SKM-1 (cell line): ENCODE measurements around the gene PPP2R2B.
A peak's percentile ranks its signal among the peaks of the same experiment; 100 is the strongest.

Experiments used
- DNase-seq: peaks from one replicate; lab custom pipeline; 2025; ENCODE audit not compliant: unreplicated experiment; lab: John Stamatoyannopoulos, UW

Gene PPP2R2B

GRCh38 chr5:146878476-146879172 is at the start of gene PPP2R2B:
Gene PPP2R2B (minus strand): TSS chr5:146878757.
- no peak for DNase-seq

DNA sequence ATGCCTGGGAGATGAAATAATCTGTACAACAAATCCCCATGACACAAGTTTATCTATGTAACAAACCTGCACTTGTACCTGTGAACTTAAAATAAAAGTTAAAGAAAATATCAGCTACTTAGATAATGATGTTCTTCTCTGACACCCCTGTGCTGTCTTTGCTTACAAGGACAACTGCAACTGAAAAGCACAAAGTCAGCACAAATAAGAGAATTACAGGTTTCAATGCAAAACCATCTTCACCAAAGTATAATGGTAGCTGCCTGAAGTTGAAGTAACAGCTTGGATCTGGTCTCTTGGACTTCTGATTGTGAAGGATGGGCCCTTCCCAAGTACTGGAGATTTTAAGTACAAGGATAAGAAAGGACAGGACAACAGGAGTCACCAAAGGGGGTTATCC is 45.6 kb upstream of the PPP2R2B start:
- DNase-seq: no peak

- DNase-seq: no peak
These were observed 42.7 kb upstream of the PPP2R2B start for GRCh38 chr5:146921225-146921624.

DNA sequence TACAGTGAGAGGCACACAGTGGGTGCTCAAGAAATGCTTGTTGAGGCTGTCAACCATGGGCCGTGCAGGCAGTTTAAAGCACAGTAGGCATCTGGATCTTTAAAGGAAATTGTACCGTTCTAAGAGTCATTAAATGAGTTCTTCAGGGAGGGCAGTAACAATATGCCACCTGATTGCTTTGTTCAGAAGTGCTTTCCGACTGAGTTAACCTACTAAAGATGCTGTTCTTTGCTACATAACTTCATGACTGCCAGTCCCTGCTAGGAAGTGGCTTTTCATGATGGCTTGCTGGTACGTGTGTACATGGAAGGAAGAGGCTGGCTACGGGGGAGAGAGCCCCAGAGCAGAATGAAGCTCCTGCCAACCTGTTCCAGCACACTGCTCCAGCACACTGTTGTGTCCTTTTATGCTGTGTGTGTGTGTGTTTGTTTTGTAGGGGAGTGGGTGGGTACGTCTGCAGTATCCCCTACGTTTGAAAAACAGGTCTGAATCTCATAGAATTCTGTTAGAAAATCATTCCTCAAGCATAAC is 41.9 kb upstream of the PPP2R2B start:
- no peak for DNase-seq

DNA sequence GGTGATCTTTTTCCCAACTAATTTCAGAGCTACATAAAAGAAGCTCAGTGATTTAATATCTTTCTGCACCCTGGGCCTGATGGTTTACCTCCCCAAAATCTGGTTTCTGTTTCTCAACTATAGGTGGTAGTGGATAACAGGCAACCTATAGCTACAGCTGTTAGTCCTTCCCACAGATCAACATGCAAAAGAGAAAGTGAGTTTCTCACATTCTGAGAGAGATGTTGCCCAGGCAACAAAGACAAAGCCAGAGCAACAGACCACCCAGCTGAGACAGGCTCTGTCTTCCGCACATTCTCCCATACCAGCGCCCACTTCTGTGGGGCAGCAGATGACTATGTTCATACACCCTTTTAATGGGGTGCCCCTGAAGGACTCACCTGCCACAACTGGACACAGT is 40.7 kb upstream of the PPP2R2B start:
- no peak for DNase-seq

DNA sequence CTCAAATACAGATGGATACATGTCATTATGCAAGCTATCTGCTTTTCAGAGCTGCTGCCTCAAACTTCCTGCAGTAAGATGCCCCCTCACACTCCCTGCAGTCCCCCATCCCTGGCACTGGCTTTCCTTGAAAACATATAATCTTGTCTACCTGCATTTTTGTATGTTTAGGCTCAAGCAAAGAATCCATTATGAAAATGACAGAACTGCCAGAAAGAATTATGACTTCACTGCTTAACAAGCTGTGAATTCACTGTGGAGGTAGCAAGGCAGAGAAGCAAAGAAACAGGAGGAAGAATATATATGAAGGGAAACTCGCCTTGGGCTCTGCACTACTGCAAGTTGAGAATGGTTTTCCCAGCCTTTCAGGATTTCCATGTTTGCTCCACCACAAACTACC is 39.4 kb upstream of the PPP2R2B start:
- DNase-seq: no peak

- DNase-seq: no peak
These were observed 34.3 kb upstream of the PPP2R2B start for GRCh38 chr5:146912874-146913273.

DNA sequence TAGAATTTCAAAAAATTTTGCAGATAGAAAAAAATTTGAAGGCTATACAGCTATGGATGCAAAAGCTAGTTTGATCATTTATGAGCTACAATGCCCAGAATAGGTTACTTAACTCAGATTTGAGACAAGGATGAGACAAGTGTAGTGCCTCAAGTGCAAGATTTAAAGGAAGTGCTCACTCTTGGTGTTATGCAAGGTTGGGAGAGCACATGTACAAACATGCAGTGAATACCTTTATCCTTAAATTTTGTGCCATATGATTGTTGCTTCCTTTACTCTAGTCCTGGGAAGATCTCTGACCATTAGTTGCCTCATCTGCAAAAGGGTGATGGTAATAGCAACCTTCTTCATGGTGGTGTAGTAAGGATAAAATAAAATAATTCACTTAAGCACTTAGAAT is 31.7 kb upstream of the PPP2R2B start:
- DNase-seq: no peak

DNA sequence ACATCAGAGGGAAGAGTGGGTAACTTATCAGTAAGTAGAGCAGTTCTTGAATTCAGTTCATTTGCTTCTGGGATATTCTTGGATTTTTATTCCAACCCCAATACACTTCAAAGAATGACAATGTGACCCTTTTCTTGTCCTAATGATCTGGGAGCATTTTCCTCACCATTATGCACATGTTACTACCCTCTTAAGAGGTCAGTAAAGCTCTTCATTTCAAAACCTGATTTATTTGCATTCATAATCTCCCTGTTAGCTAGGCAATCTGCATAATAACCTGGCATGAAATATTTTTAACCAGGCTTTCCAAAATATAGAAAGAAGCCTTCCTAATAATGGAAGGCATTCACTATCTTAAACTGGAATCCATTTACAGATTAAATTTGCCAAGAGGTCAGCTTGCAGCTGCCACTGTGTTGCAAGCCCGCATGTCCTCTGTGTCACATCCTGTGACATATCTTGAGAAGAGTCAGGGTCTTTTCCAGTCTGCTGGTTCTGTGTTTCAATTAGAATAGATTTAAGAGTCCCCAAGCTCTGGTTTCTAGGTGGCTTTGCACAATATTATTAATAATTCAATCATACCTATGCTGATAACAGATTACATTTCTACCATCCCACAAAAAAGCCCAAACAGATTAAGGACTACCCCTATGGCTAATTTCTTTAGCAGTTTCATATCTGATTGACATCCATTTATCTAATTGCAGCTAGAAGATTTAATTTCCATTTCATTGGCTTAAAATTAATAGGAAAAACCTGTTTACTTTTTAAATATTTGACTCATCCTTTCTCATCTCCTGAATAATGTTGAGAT is 30.9 kb upstream of the PPP2R2B start:
- no peak for DNase-seq

- no peak for DNase-seq
These were observed 28.2 kb upstream of the PPP2R2B start for GRCh38 chr5:146906803-146907202.

DNA sequence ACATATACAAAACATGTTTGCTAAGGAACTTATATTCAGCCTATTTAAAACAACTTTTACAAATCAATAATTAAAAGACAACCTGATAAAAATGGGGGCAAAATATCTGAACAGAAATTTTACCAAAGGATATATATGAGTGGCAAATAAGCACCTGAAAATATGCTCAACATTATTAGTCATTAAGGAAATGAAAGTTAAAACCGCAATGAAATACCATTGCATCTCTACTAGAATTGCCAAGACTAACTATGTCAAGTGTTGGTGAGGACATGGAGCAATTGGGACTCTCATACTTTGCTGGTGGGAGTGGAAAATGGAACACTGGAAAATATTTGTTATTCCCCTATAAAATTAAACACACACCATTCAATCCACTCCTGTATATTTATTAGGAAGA is 26.3 kb upstream of the PPP2R2B start:
- DNase-seq: no peak

DNA sequence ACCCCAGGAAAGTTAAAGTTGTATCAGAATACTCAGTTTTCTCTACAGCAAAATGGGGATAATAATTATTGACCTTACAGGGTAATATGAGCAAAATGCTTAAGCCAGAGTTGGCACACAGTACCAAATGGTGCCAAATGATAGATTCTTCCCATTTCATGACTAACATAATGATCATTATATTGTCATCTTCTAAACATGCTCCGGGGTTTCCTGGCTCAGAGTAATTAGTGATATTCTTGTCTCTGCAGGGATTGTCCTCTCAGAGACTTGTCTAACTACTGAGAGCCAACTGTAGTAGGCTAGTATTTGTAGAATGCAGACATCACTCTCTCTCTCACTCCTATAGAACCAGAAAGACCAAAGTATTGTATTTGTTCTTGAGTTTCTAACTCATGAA is 25.2 kb upstream of the PPP2R2B start:
- DNase-seq: no peak

GRCh38 chr5:146902471-146902870 is 23.9 kb upstream of the PPP2R2B start:
- DNase-seq: no peak

DNA sequence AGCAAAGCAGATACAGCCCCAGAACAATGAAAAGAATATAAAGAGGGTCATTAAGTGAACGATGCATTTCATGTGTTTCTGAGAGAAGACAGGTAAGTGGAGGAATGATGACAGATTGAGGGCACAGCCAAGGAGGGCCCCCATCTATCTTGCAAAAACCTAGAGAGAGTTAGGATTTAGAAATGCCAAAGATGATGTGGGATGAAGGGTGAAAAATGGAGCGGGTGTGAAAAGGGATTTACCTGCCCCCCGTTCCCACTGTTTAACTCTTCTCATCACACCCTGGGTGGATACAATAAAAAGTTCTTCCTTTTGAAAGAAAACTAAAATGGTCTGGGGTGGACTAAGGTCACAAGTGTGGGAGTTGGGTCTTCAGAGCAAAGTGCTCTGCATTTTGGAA is 18.5 kb upstream of the PPP2R2B start:
- no peak for DNase-seq

GRCh38 chr5:146894753-146895521 is 16.4 kb upstream of the PPP2R2B start:
- no peak for DNase-seq

DNA sequence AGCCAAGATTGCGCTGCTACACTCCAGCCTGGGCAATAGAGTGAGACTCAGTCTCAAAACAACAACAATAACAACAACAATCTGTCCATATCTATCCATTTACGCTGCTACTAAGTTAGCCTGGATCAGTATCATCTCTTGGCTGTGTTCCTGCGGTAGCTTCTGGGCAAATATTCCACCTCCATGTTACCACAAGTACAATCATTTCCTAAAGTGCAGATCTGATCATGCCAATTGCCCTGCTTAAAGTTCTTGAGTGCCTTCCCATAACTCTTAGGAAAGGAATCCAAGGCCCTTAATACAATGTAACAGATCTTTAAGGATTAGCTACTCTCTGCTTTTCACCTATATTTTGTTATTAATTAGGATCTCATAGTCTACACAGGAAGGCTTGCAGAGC is 15.4 kb upstream of the PPP2R2B start:
- no peak for DNase-seq

GRCh38 chr5:146892231-146892630 is 13.7 kb upstream of the PPP2R2B start:
- no peak for DNase-seq

GRCh38 chr5:146891511-146891910 is 13.0 kb upstream of the PPP2R2B start:
- DNase-seq: no peak

GRCh38 chr5:146890731-146891440 is 12.3 kb upstream of the PPP2R2B start:
- DNase-seq: no peak

GRCh38 chr5:146890066-146890465 is 11.5 kb upstream of the PPP2R2B start:
- peak; percentile 45 for DNase-seq

- no peak for DNase-seq
These were observed 10.6 kb upstream of the PPP2R2B start for GRCh38 chr5:146889169-146889568.
